BJ (cell line): ENCODE results near the gene STAB2. TPM values are rescaled to one million over a fixed set of nuclear protein-coding genes. Genes with fewer than 3 reads are reported as not detected.

ENCODE experiments used
- CTCF ChIA-PET: fragments of 350-600 bp; formaldehyde crosslinking; extraction: SDS; loops from one replicate; lab custom pipeline; 2021; ENCODE audit warnings: antibody characterized with exemption, inconsistent platforms; lab: Yijun Ruan, JAX
- POLR2A ChIA-PET: fragments of 300-600 bp; sonication (Branson Sonifier 250); formaldehyde crosslinking; extraction: SDS; loops from one replicate; lab custom pipeline; 2021; ENCODE audit warnings: antibody characterized with exemption; lab: Charles Lee
- DNase-seq: peaks from one replicate; pipeline ENCODE4 v3.0.0-alpha.2; 2011; ENCODE audit warnings: low read depth
- H3K27me3 ChIP-seq: 2 replicates; pipeline ENCODE4 v1.6.0; 2011; ENCODE audit warnings: low read length; ENCODE audit not compliant: control insufficient read depth, insufficient read depth
- H3K36me3 ChIP-seq: 2 replicates; pipeline ENCODE4 v1.5.1; 2011; ENCODE audit warnings: low read length; ENCODE audit not compliant: control insufficient read depth, insufficient read depth
- H3K4me3 ChIP-seq: 2 replicates; pipeline ENCODE4 v1.5.1; 2011; ENCODE audit warnings: low read depth, mild to moderate bottlenecking, control low read depth, low read length
- CTCF ChIP-seq: IDR thresholded peaks from 2 replicates; pipeline ENCODE4 v1.5.1; 2011; ENCODE audit warnings: low read depth, mild to moderate bottlenecking, control low read depth, inconsistent platforms, low read length, moderate library complexity; ENCODE audit not compliant: insufficient read depth
- polyA plus RNA-seq: library from polyadenylated mRNA; depleted of rRNA; stranded (reverse); fragments of >200 nt; gene quantifications from 2 replicates; pipeline ENCODE4 v1.2.3, GENCODE V29; 2011

The STAB2 gene
- polyA plus RNA-seq, 1 experiment: not detected

- ChIA-PET POLR2A (no interaction called here), CTCF (no interaction called here)
- TF ChIP-seq CTCF: no peak
- no peak overlapping the region for H3K4me3 ChIP-seq
- H3K36me3 ChIP-seq: no peaks in the 10 kb centered on the region
- DNase-seq: no peak
- H3K27me3 ChIP-seq: peaks cover 4% of the 10 kb centered on the region
Observed at GRCh38 chr12:103710544-103710943, 123.5 kb downstream of the STAB2 start.

GRCh38 chr12:103712216-103712615 lies 125.1 kb downstream of the STAB2 start:
- Histone ChIP-seq H3K4me3 (no peak overlapping the region), H3K36me3 (no peaks in the 10 kb centered on the region), H3K27me3 (peaks cover 4% of the 10 kb centered on the region)
- TF ChIP-seq CTCF: no peak
- no peak for DNase-seq
- ChIA-PET POLR2A (no interaction called here), CTCF (interaction anchor here (0.6 kb wide), 1 partner anchor 16 kb away, joined by 3 read pairs; no protein-coding TSS in a partner anchor)

- DNase-seq: no peak
- ChIA-PET POLR2A (no interaction called here), CTCF (no interaction called here)
- Histone ChIP-seq H3K4me3 (no peak overlapping the region), H3K27me3 (peaks cover 2% of the 10 kb centered on the region), H3K36me3 (no peaks in the 10 kb centered on the region)
- TF ChIP-seq CTCF: no peak
Observed at GRCh38 chr12:103715494-103715893, 128.4 kb downstream of the STAB2 start.

- H3K4me3 ChIP-seq: no peak overlapping the region
- ChIA-PET CTCF (interaction anchor here (0.9 kb wide), 1 partner anchor 26 kb away, joined by 3 read pairs; no protein-coding TSS in a partner anchor), POLR2A (no interaction called here)
Observed at GRCh38 chr12:103716517-103717196, 129.6 kb downstream of the STAB2 start.

GRCh38 chr12:103725398-103725797 lies 138.3 kb downstream of the STAB2 start:
- H3K27me3 ChIP-seq: no peaks in the 10 kb centered on the region
- TF ChIP-seq CTCF: no peak
- no peaks in the 10 kb centered on the region for H3K36me3 ChIP-seq
- POLR2A ChIA-PET: no interaction called here
- no peak for DNase-seq
- H3K4me3 ChIP-seq: no peak overlapping the region
- CTCF ChIA-PET: interaction anchor here (1.0 to 1.2 kb wide), 2 partner anchors 26 to 28 kb away, joined by 3 read pairs; no protein-coding TSS in a partner anchor

More at GRCh38 chr12:103716517-103717196, 129.6 kb downstream of the STAB2 start:
- Histone ChIP-seq H3K27me3 (peaks cover 2% of the 10 kb centered on the region), H3K36me3 (no peaks in the 10 kb centered on the region)
- DNase-seq: no peak
- no peak for TF ChIP-seq CTCF
